Measurements from ENCODE around the gene PAQR6.

The PAQR6 gene

DNA sequence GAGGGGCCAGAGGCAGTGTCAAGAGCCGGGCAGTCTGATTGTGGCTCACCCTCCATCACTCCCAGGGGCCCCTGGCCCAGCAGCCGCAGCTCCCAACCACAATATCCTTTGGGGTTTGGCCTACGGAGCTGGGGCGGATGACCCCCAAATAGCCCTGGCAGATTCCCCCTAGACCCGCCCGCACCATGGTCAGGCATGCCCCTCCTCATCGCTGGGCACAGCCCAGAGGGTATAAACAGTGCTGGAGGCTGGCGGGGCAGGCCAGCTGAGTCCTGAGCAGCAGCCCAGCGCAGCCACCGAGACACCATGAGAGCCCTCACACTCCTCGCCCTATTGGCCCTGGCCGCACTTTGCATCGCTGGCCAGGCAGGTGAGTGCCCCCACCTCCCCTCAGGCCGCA is 5.9 kb downstream of the PAQR6 start, which contains the start of gene BGLAP:
TSS of gene BGLAP (plus strand) at position 259 of the 400 bp plus-strand sequence. CDS start at position 307, 48 bp downstream.
- Histone ChIP-seq H3K27me3 (peaks cover 28% of the 10 kb centered on the region), H3K27ac (no peak within 1 kb of the TSS), H3K9me3 (no peaks in the 10 kb centered on the region), H3K36me3 (peaks cover 55% of the 10 kb centered on the region), H3K4me1 (ENCODE audit: control insufficient read depth in 1 of 2, insufficient read depth in 1 of 2, low read depth in 1 of 2, low read length in 1 of 2) (peaks cover 10 to 11% of the 10 kb centered on the region in 2 experiments), H3K4me3 (ENCODE audit: low read depth in 1 of 2, low read length in 1 of 2) (no peak within 1 kb of the TSS)
- TF ChIP-seq, protein P1, sequence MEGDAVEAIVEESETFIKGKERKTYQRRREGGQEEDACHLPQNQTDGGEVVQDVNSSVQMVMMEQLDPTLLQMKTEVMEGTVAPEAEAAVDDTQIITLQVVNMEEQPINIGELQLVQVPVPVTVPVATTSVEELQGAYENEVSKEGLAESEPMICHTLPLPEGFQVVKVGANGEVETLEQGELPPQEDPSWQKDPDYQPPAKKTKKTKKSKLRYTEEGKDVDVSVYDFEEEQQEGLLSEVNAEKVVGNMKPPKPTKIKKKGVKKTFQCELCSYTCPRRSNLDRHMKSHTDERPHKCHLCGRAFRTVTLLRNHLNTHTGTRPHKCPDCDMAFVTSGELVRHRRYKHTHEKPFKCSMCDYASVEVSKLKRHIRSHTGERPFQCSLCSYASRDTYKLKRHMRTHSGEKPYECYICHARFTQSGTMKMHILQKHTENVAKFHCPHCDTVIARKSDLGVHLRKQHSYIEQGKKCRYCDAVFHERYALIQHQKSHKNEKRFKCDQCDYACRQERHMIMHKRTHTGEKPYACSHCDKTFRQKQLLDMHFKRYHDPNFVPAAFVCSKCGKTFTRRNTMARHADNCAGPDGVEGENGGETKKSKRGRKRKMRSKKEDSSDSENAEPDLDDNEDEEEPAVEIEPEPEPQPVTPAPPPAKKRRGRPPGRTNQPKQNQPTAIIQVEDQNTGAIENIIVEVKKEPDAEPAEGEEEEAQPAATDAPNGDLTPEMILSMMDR (IDR thresholded peaks at IDR 0.05) = no peak

DNA sequence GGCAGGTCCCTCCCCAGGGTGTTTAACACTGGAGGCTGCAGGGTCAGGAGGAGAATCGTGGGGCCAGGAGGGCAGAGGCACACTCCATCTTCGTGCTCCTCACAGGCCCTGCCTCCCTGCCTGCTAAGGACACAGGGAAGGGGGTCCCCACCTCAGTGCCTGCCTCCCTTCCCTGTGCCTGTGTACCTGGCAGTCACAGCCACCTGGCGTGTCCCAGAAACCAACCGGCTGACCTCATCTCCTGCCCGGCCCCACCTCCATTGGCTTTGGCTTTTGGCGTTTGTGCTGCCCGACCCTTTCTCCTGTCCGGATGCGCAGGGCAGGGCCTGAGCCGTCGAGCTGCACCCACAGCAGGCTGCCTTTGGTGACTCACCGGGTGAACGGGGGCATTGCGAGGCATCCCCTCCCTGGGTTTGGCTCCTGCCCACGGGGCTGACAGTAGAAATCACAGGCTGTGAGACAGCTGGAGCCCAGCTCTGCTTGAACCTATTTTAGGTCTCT is 6.5 kb downstream of the PAQR6 start:
- Histone ChIP-seq H3K9me3 (no peaks in the 10 kb centered on the region), H3K36me3 (peaks cover 61% of the 10 kb centered on the region), H3K4me3 (ENCODE audit: low read depth in 1 of 2, low read length in 1 of 2) (no peak overlapping the region), H3K27ac (no peak overlapping the region), H3K27me3 (peaks cover 22% of the 10 kb centered on the region), H3K4me1 (ENCODE audit: control insufficient read depth in 1 of 2, insufficient read depth in 1 of 2, low read depth in 1 of 2, low read length in 1 of 2) (peaks cover 10 to 11% of the 10 kb centered on the region in 2 experiments)
- TF ChIP-seq, protein P1 (IDR thresholded peaks at IDR 0.05) = no peak

DNA sequence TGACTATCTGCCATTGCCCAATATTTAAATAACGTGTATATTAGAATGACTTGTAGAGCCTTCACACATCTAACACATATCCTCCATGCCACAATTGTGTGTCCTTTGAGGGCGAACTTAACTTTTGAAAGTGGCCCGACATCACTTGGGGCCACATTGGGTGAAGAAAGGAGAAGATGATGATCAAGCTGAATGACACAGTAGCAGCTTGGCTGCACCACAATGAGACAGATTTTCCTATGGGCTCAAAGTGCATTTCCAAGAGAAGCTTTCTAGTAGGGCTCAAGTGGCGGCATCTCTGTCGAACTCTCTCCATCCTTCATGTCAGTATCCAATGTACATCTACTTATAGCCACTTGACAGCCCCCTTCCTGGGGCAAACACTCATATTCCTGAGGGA is 9.6 kb downstream of the PAQR6 start:
- peaks cover 89% of the 10 kb centered on the region for H3K36me3 ChIP-seq

DNA sequence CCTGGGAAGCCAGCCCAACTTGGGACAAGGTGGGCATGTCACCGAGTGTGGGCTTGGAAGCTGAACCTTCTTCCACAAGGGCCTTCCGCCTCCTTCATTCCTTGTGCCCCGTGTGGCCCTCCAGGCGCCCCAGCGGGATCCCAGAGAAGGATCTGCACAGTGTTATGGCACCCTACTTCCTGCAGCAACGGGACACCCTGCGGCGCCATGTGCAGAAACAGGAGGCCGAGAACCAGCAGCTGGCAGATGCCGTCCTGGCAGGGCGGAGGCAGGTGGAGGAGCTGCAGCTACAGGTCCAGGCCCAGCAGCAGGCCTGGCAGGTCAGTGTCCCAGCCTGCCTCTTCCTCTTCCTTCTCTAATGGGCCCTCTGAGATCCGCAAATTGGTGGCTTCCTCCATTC is 11.7 kb downstream of the PAQR6 start:
- Histone ChIP-seq H3K4me1 (ENCODE audit: control insufficient read depth in 1 of 2, insufficient read depth in 1 of 2, low read depth in 1 of 2, low read length in 1 of 2) (no peaks in the 10 kb centered on the region), H3K36me3 (peaks cover 81% of the 10 kb centered on the region), H3K27ac (no peak overlapping the region), H3K4me3 (ENCODE audit: low read depth in 1 of 2, low read length in 1 of 2) (no peak overlapping the region), H3K9me3 (no peaks in the 10 kb centered on the region), H3K27me3 (no peaks in the 10 kb centered on the region)
- TF ChIP-seq, protein P1 (IDR thresholded peaks at IDR 0.05) = no peak

More for the DNA sequence above, 9.6 kb downstream of the PAQR6 start:
- no peaks in the 10 kb centered on the region for H3K9me3 ChIP-seq
- H3K27ac ChIP-seq = no peak overlapping the region
- H3K27me3 ChIP-seq = no peaks in the 10 kb centered on the region
- H3K4me3 ChIP-seq (ENCODE audit: low read depth in 1 of 2, low read length in 1 of 2) = no peak overlapping the region
- TF ChIP-seq, protein P1 (IDR thresholded peaks at IDR 0.05) = no peak
- H3K4me1 ChIP-seq (ENCODE audit: control insufficient read depth in 1 of 2, insufficient read depth in 1 of 2, low read depth in 1 of 2, low read length in 1 of 2) = no peaks in the 10 kb centered on the region

DNA sequence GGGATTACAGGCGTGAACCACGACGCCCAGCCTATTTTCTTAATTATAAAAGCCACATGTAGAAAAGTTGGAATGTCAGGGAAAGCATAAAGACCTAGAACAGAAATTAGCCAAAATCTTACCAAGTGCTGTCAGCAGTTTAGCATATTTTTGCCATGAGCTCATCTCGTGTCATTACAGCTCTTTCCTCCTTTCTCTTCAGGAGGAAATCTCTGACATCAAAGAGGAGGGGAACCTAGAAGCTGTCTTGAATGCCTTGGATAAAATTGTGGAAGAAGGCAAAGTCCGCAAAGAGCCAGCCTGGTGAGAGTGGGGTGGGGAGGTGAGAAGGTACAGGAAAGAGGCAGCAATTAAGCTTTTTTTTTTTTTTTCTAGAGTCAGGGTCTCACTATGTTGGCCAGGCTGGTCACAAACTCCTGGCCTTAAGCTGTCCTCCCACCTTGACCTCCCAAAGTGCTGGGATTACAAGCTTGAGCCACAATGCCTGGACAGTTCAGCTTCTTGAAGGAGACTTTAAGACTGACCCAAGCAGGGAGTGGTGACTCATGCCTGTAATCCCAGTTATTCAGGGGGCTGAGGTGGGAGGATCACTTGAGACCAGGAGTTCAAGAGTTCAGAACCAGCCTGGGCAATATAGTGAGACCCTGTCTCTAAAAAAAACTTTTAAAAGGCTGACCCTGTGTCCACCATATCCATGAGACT is 14.3 kb downstream of the PAQR6 start:
- Histone ChIP-seq H3K9me3 (no peaks in the 10 kb centered on the region), H3K36me3 (peaks cover 68% of the 10 kb centered on the region), H3K4me1 (ENCODE audit: control insufficient read depth in 1 of 2, insufficient read depth in 1 of 2, low read depth in 1 of 2, low read length in 1 of 2) (no peaks in the 10 kb centered on the region), H3K27me3 (no peaks in the 10 kb centered on the region), H3K27ac (no peak overlapping the region), H3K4me3 (ENCODE audit: low read depth in 1 of 2, low read length in 1 of 2) (no peak overlapping the region)
- TF ChIP-seq, protein P1 (IDR thresholded peaks at IDR 0.05) = no peak
